ENCODE results near the gene YPEL2.
"Not testable (repeated sequence)": the region's sequence is repeated elsewhere in the genome, so short reads cannot be mapped to it uniquely, and the experiment has no call there.

YPEL2 gene

DNA sequence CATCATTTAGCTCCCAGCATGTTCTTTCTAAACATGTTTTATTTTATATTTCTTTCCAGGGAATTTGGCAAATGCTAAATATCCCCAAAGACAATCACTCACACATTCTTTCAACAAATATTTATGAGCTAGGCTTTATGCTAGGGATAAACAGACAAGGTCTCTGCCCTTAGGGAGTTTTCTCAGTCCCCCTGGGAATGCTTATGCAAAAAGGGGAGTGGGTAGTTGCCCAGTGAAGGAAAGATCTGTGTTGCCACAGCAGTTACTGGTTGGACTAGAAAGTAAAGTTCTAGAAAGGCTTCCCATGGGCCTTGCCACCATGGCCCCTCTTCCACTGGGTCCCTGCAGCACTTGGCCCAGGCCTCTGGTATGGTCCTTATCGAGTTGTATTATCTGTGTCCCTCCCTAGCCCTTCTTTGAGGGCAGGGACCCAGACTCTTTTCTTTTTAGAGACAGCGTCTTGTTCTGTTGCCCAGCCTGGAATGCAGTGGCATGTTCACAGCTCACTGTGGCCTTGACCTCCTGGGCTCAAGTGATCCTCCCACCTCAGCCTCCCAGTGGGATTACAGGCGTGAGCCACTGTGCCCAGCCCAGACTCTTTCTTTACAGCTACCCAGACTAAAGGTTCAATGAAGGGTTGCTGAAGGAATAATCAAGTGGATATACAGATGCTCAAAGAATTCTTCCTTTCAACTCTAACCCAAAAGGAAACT, 78.0 kb downstream of the YPEL2 start:
- DNase-seq, result no peak

DNA sequence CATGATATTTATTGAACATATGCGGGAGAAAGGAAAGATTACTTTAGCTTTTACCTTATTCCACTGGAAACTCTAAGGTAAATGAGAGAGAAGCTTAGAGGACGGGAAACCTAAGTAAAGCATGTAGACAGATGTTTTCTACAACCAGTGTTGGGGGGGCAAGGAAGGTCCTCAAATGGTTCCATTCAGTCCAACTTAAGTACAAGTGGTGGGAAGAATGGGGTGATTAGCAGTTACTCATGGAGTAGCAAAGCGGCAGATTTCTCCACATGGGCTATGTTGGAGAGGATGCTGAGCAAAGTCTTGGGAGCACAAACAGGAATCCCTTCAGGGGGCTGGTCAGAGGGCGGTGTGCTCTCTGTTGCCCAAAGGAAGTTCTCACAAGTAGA, 78.6 kb downstream of the YPEL2 start:
- no peak for DNase-seq

DNA sequence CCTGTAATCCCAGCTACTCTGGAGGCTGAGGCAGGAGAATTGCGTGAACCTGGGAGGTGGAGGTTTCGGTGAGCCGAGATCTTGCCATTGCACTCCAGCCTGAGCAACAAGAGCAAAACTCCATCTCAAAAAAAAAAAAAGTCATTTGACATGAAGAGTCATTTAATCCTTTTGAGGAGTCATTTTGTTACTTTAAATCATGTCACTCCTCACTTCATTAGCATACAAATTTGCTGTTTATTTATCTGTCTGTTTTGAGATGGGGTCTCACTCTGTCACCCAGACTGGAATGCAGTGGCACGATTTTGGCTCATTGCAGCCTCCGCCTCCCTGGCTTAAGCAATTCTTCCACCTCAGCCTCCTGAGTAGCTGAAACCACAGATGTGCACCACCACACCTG, 81.0 kb downstream of the YPEL2 start:
- not testable (repeated sequence) for DNase-seq

DNA sequence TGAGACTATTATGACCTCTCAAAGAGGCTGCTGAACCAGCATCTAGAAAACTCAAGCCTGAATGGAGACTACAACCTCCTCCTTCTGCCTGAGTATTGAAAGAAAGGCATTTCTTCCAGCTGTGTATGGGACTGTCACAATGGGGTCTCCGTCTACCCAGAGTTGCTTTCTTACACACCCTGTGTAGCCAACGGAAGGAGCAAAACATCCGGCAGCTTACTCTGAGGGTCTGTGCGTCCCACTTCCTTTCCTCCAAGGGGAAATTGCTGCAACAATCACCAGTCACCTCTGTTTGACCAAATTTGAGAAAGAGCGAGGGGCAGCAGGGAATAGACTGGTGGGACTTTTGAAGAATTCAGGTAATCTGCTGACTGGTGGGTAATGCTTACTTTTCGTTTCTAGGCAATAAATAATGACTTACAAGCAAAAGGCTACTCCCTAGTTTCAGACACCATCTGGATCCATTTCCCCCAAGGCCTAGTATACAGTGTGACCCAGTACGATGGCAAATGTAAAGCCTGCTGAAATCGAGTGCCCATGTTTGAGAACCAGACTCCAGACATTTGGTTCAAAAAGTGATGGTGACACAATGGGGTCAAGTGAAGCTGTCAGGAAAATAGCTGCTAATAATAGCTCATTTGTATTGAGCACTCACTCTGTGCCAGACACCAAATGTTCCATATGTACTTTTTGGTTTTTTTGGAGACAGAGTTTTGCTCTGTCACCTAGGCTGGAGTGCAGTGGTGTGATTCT, 81.7 kb downstream of the YPEL2 start:
- DNase-seq, result no peak

DNA sequence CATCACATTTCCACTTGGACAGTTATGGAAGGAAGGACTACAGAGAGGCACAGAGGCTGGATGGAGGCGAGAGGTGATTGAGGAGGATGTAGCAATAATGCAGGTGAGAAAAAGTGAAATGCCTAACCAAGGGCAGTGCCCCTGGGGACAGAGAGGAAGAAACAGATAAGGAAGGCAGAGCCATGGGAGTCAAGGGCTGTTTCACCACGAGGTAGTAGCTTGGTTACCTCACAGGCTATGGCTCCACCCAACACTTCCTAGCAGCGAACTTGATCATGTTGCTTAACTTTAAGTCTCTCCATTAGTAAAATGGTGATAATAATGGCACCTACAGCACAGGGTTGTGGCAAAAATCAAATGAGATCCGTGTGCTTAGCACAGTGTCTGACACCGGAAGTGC, 83.9 kb downstream of the YPEL2 start:
- DNase-seq, result no peak

DNA sequence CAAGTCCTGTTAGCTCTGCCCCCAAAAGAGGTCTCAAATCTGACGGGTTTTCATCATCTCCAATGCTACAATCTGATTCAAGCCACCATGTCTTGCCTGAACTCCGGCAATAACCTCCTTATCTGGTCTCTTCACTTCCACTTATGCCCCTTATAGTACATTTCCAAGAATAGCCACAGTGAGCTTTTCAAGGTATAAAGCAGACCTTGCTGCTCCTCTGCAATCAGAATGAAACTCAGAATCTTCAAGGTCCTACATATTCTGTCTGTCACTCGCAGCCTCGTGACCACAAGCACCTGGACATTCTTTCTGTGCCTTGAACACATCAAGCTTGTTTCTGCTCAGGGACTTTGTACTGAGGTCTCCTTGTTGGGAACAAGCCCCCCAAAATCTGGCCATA, 84.7 kb downstream of the YPEL2 start:
- no peak for DNase-seq

DNA sequence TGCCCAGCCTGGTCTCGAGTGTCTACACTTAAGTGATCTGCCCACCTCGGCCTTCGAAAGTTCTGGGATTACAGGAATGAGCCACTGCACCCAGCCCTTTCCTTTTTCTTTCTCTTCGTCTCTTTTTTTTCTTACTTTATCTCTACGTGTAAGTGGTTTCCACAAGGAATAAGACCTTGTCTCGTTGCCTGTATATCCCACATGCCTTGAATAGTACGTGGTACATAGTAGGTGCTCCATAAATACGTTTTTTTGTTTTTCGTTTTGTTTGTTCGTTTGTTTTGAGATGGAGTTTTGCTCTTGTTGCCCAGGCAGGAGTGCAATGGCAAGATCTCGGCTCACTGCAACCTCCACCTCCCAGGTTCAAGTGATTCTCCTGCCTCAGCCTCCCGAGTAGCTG, 86.0 kb downstream of the YPEL2 start:
- DNase-seq, result no peak

DNA sequence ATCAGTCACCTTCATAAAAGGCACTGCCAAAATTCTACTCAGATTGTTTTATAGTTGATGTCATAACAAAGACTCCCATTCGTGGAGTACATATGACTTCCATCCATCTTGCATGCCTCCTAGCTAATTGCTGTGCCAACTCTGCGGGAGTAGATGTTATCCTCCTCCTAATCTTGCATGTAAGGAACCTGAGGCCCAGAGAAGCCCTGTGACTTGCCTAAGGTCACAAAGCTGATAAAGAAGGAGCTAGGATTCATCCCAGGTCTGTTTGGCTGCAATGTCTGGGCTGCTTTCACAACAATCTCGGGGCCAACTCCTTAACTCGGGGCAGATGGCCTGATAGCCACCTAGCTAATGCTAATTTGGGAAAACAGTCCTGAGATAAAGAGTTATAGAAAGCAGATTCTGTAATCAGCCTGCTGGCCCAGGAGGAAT, 87.3 kb downstream of the YPEL2 start:
- no peak for DNase-seq

DNA sequence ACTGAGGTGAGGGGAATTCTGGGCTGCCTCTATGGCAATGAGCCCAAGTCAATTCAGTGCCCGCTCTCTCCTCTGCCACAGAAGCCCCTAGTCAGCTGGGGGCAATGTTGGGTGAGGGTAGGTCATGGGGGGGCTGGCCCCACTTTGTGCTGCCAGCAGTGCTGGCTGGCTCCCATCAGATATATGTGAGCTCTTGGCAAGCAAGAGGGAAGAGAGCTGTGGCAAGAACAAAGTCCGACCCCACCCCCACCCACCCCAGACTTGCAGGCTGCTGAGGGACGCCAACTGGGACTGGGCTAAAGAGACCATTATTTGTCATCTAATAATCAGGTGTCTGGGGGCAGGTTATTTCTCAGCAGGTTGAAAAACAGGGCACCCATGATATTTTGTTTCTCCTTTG, 89.4 kb downstream of the YPEL2 start:
- no peak for DNase-seq

DNA sequence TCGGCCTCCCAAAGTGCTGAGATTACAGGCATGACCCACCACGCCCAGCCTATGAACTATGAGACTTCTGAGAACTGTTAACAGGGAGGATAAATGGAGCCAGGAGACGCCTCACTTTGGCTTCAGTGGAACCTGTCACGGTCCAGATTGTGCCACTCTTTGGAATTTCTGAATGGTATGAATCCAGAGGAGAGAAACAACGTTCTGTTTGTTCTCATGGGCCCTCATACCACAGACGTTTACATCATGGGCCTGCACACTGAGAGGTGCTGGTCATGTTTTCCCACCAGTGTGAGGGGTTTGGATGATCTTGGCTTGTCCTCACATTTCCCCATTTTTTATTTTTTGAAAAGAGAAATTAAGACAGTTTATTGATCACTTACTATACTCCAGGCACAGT, 90.3 kb downstream of the YPEL2 start:
- DNase-seq, result no peak

DNA sequence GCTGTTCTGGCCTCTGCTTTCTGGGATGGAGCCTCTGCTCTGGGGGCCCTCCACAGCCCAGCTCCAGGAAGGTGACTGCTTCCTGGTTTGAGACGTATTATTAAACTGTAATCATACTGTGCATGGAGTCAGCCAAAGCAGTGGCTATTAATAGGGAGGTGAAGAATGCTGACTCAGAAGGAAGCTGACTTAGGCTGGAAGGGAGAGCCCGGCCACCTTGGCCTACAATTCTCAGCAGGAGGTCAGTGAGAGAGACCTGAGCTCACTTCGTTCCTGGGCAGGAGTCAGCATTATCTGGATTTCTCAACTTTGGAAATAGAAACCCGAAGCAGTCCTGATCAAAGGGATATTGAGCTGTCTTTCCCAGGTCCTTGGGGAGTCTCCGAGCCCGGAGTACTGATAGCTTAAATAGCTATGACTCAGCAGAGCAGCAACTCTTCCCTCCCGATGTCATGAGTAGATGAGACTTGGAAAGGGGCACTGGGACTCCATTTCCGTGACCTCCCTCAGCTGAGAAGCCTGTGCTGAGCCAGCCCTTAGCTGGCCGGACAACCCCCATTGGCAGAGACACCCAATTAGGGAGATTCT, 91.8 kb downstream of the YPEL2 start:
- DNase-seq, result no peak

DNA sequence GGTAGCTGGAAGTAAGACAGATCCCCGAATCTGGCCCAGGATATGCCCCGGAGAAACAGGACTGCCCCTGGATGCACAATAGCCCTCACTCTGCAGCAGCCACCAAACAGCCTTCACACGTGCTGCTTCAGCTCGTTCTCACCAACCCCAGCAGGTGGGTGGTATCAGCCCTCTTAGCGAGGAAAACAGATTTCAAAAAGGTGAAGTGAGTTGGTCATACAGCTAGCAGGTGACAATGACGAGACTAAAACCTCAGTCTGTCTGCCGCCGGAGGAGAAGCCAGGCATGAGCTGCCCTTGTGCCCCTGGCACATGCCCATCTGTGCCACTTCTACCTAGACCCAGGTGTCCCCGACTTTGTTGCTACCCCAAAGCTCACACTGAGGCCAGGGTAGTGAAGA, 92.4 kb downstream of the YPEL2 start:
- DNase-seq, result no peak

DNA sequence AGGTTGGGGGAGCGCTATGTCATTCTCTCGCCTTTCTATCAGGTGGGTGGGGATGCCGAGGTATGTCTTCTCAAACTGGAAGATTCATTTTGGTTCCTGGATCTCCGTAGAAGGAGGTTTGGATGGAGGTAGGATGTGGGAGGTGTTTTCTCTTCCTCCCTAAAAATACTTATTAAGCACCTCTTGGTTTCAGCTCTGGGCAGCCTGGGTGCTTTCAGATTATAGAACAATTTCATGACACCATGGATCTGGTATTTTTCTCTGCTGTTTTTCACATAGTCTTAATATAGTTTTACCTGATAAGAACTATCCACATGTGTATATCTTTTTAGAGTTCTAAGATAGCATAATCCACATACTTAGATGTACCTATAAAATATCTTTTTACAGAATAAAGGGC, 92.9 kb downstream of the YPEL2 start:
- DNase-seq, result no peak

DNA sequence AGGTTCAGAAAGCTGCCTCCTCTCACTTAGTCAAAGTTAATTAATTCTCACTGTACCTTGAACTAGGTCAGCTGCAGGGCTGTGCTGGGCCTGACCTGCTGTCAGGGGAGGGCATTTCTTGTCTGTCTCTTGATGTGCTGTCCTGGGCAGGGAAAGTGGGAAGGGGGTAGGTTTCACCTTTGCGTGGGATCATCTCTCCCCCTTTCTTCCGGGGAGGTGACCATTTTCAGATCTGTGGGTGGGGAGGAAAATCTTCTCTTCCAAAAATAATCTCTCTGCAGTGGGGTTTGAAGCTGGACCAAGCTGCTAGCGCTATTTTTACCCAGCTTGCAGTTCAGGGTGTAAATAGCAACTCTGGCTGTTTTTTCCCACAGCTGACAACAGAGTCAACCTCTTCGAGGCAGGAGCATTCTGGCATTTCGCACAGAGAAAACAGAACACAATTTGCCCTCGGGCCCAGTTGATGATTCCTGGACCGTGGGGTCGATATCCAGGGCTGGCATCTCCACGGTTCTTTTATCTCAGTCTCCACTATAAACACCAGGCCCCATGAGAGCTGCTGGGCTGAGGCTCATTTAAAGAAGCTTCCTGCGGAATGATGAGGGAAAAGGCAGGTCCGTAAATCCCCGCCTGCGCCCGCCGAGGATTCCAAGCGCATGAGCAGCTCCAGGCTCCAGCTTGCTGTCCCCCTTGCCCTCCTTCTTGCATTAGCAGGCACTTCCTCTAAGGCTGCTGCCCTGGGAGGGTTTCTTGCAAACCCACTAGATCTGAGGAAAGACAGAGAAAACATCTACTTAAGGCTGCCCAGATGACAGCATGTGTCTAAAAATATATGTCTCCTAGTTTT, 93.9 kb downstream of the YPEL2 start:
- no peak for DNase-seq

DNA sequence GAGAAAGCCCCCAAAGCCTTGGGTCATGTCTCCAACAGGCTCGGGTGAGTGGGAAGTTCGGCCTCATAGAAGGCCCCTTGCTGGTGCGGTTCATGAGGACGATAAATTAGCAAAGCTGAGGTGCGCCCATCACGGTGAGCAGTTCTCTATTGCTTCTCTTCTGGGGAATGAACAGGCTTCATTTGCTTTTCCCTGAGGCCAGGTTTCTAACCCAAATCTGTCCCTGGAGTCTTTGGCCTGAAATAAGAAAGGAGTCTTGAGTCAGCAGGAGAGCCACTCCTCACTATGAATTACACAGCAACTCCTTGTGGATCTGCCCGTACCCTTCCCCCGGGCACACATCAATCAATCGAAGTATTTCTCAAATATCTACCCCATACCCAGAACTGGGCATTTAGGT, 94.6 kb downstream of the YPEL2 start:
- DNase-seq, result no peak

DNA sequence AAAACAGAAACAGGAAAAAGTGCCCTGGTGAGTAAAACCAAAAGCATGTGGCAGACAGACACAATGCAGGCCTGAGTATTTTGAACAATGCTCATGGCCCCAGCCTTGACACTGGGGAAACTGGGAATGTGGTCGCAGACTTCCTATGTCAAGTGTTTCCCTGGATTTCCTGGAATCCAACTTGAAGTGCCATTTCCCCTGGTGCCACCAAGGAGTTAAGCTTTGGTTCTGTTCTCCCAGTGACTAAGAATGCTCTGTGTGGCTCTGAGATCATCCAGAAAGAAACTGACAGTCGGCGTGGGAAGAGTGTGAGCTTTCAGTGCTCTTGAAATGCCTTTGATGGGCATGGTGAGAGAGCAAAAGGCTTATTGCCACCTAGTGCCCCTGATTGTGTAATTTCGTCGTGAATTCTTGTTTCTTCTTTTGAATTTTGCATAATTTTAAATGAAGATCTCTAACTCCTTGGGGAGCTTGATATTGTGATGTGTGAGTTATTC, 96.0 kb downstream of the YPEL2 start:
- no peak for DNase-seq

DNA sequence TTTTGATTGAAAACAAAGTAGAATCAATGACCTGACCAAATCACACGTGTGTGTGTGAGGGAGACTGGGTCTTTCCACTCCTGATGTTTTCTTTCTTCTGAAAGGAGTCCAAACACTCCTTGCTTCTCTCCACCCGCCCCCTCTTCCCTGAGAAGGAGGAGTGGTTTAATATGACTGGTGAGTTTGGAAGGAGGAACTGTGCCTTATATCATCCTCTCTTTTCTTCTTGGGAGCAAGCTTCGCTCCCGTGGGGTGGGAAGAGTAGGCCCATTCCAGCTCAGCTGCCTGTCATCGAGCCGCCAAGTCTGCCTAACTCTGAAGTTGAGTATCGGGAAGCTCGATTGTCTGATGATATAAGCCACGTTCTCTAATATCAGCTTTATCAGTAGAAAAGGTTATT, 96.5 kb downstream of the YPEL2 start:
- DNase-seq, result no peak

DNA sequence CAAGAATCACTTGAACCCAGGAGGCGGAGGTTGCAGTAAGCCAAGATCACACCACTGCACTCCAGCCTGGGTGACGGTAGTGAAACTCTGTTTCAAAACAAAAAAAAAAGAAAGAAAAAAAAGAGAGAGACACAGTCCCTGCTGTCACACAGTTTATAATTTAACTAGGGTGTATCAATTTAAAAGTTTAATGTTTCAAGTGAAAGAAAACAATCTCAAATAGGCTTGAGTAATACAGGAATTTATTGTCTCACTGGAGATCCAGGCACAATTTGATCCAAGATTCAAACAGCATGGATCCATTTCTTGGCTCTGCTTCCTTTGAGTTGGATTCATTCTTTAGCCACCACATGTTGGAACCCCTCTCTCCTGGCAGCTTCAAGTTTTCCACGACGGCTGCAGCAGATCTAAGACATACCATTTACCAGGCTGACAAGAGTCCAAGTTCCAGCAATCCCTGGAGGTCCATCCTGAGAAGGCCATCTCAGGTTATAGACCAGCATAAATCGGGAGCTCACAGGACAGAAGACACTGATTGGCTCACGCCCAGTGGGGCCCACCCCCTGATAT, 97.5 kb downstream of the YPEL2 start:
- no peak for DNase-seq

DNA sequence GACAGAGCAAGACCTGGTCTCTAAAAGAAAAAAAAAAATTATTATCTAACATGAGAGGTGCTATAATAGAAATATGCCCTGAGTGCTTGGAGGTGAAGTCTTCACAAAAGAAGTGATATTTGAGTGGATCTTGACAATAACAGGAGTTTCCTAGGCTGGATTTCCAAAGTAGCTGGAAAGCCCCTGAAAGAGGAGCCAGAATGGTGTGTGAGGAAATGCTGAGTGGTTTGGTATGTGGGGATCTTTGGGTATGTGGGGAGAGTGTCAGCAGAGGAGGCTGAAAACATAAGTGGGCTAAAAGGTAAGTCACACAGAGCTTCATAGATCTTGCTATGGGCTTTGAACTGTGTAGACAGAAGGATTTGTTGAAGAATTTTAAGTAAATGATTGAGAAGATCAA, 100.1 kb downstream of the YPEL2 start:
- DNase-seq, result no peak

DNA sequence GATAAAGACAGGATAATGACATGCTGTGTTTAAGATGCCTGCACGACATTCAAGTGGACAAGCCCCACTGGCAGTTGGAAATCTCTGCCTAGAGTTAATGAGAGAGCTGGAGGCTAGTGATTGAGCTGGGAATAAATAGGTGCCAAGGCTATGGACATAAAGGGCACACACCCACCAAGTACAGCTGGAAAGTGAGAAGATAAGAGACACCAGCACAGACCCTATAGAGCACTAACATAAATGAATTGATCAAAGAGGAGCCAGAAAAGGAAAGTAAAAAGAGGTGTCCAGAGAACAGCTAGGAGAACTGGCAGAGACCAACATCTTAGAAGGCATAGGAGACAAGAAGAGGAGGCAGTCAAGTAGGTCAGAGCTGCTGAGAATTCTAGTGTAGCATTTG, 101.2 kb downstream of the YPEL2 start:
- DNase-seq, result no peak

DNA sequence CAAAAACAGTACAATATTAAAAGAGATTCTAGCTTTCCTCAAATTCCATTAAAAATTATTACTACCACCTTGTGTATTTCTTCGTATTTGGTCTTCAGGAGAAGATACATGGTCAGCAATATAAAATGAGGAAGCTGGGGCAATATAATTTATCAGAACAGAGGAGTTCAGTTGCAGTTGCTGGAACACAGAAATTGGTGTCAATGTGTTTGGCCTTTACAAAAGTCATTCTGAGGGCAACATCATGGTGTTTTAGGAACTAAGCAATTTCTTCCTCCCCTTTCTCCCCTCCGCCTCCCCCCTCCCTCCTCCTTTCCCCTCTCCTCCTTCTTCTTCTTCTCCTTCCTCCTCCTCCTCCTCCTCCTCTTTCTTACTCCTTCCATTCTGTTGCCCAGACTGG, 102.1 kb downstream of the YPEL2 start:
- no peak for DNase-seq

DNA sequence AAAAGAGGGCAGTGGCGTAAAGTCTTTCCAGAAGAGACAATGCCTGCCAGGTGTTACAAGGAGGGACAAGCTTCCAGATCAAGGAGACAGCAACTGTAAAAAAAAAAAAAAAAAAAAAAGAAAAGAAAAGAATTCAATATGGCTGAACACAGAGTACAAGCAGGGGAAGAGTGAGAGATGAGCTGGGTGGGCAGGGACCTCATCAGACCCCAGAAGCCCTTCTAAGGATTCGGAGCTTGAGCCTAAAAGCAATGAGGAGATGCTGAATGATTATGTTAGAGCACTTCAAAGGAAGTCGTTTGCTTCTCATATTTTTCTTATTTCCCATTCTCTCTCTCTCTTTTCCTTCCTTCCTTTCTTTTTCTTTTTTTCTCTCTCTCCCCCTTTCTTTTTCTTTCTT, 103.0 kb downstream of the YPEL2 start:
- DNase-seq, result no peak

DNA sequence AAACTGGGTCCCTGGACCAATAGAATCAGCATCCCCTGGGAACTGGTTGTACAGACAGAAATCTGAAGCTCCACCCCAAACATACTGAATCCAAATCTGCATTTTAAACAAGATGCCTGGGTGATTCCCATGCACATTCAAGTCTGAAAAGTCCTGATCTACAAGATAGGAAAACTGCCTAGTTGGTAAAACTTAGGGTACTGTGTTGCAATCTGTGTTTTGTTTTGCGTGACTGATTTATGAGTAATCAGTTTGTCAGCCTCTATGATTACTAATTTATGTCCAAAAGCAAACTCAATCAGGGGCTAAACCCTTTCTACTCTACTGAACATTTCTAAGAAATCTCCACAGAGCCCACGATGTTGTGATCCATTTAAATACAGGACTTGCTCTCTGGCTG, 103.8 kb downstream of the YPEL2 start:
- DNase-seq, result no peak
